AG04450 (cell line): ENCODE measurements around the gene CLDN11. TPM values are rescaled to one million over a fixed set of nuclear protein-coding genes. Genes with fewer than 3 reads are reported as not detected.

Source experiments
- CTCF ChIA-PET: fragments of 300-600, 350-600 bp; formaldehyde crosslinking; extraction: SDS; loops from one replicate; lab custom pipeline; 2022; ENCODE audit warnings: antibody characterized with exemption, inconsistent platforms; lab: Charles Lee
- POLR2A ChIA-PET: fragments of 350-600 bp; formaldehyde crosslinking; extraction: SDS; loops from one replicate; lab custom pipeline; 2021; ENCODE audit warnings: antibody characterized with exemption, inconsistent platforms; lab: Yijun Ruan, JAX
- DNase-seq: peaks from one replicate; pipeline ENCODE4 v3.0.0-alpha.2; 2011; ENCODE audit warnings: low read depth, low spot score
- H3K27ac ChIP-seq: one replicate; pipeline ENCODE4 v1.5.1; 2012; ENCODE audit warnings: low read depth, low read length, control low read depth
- H3K27me3 ChIP-seq: one replicate; pipeline ENCODE4 v1.6.0; 2012; ENCODE audit warnings: low read length; ENCODE audit not compliant: control insufficient read depth, insufficient read depth
- H3K4me3 ChIP-seq: 2 replicates; pipeline ENCODE4 v1.5.1; 2011; ENCODE audit warnings: mild to moderate bottlenecking, low read depth, low read length, control low read depth
- H3K9me3 ChIP-seq: 2 replicates; pipeline ENCODE4 v1.5.1; 2012; ENCODE audit warnings: low read length; ENCODE audit not compliant: control insufficient read depth, insufficient read depth
- CTCF ChIP-seq: IDR thresholded peaks from 2 replicates; pipeline ENCODE4 v1.5.1; 2011; ENCODE audit warnings: low read depth, low read length, control low read depth, inconsistent platforms
- polyA plus RNA-seq: library from polyadenylated mRNA; depleted of rRNA; stranded (reverse); fragments of >200 nt; gene quantifications from 2 replicates; pipeline ENCODE4 v1.2.3, GENCODE V29; 2011

Gene CLDN11
- polyA plus RNA-seq, 1 experiment, result 445 TPM

GRCh38 chr3:170458285-170458684, 39.6 kb downstream of the CLDN11 start:
- no peak for DNase-seq
- TF ChIP-seq CTCF, result no peak
- CTCF ChIA-PET, result no interaction called here
- no peaks in the 10 kb centered on the region for H3K9me3 ChIP-seq
- H3K27me3 ChIP-seq, result no peaks in the 10 kb centered on the region
- POLR2A ChIA-PET, result no interaction called here
- H3K27ac ChIP-seq, result no peak overlapping the region
- H3K4me3 ChIP-seq, result no peak overlapping the region

- no peaks in the 10 kb centered on the region for H3K9me3 ChIP-seq
- CTCF ChIA-PET, result interaction anchor here (1.4 kb wide), 1 partner anchor 347 kb away, joined by 3 read pairs; no protein-coding TSS in a partner anchor
- no peak for TF ChIP-seq CTCF
- H3K27me3 ChIP-seq, result no peaks in the 10 kb centered on the region
- no peak for DNase-seq
- no peak overlapping the region for H3K27ac ChIP-seq
- H3K4me3 ChIP-seq, result no peak overlapping the region
- POLR2A ChIA-PET, result no interaction called here
These were observed 44.3 kb downstream of the CLDN11 start for GRCh38 chr3:170463011-170463410.

- no peaks in the 10 kb centered on the region for H3K9me3 ChIP-seq
- H3K27me3 ChIP-seq, result no peaks in the 10 kb centered on the region
- POLR2A ChIA-PET, result no interaction called here
- H3K27ac ChIP-seq, result no peak overlapping the region
- no peak overlapping the region for H3K4me3 ChIP-seq
- CTCF ChIA-PET, result interaction anchor here (0.6 to 1.1 kb wide), 2 partner anchors 54 to 346 kb away, joined by 3 to 5 read pairs; no protein-coding TSS in a partner anchor
- DNase-seq, result no peak
- no peak for TF ChIP-seq CTCF
These were observed 47.3 kb downstream of the CLDN11 start for GRCh38 chr3:170465955-170466354.

- Histone ChIP-seq H3K27ac (no peak overlapping the region), H3K27me3 (no peaks in the 10 kb centered on the region), H3K4me3 (no peak overlapping the region), H3K9me3 (no peaks in the 10 kb centered on the region)
- no peak for DNase-seq
- CTCF ChIA-PET, result interaction anchor here (1.1 kb wide), 1 partner anchor 345 kb away, joined by 5 read pairs; no protein-coding TSS in a partner anchor
- TF ChIP-seq CTCF, result no peak
- POLR2A ChIA-PET, result no interaction called here
These were observed 48.3 kb downstream of the CLDN11 start for GRCh38 chr3:170467007-170467406.

- no peak for TF ChIP-seq CTCF
- DNase-seq, result no peak
- H3K9me3 ChIP-seq, result no peaks in the 10 kb centered on the region
- H3K27me3 ChIP-seq, result no peaks in the 10 kb centered on the region
- H3K27ac ChIP-seq, result no peak overlapping the region
- CTCF ChIA-PET, result no interaction called here
- POLR2A ChIA-PET, result no interaction called here
- H3K4me3 ChIP-seq, result no peak overlapping the region
These were observed 49.0 kb downstream of the CLDN11 start for GRCh38 chr3:170467571-170468147.
